ENCODE data around the gene ENGASE. TPM values are rescaled to one million over a fixed set of nuclear protein-coding genes. Genes with fewer than 3 reads are reported as not detected.

Gene ENGASE
- total and polyA plus RNA-seq, 9 of the 15 experiments (the other 6 are each of a cell fraction or from before 2014, with no cell fraction given): 0.06 to 45.5 (median 13.9) TPM

GRCh38 chr17:79131701-79132100 lies 57.1 kb downstream of the ENGASE start:
- H3K27ac ChIP-seq (ENCODE audit: extremely low read depth, low read depth, low read length): no peak overlapping the region
- intact Hi-C loops (cut with micrococcal nuclease): no loop called here
- no peak for TF ChIP-seq ZNF780A (CRISPR knock-in tag; IDR thresholded peaks at IDR 0.05)
- no peak for TF ChIP-seq ZNF212 (CRISPR knock-in tag; IDR thresholded peaks at IDR 0.05)
- no peak for TF ChIP-seq ZBTB33 (CRISPR knock-in tag; IDR thresholded peaks at IDR 0.05)
- TF ChIP-seq ZNF263 (CRISPR knock-in tag; IDR thresholded peaks at IDR 0.05; ENCODE audit: borderline replicate concordance): no peak
- no peak for TF ChIP-seq HNRNPK (IDR thresholded peaks at IDR 0.05; ENCODE audit: low read depth, low read length, poor library complexity, severe bottlenecking)
- TF ChIP-seq FOXJ3 (CRISPR knock-in tag; IDR thresholded peaks at IDR 0.05): no peak
- TF ChIP-seq LEF1 (IDR thresholded peaks at IDR 0.05): no peak
- TF ChIP-seq ZNF274 (IDR thresholded peaks at IDR 0.05; ENCODE audit: borderline replicate concordance, low read depth, low read length): no peak
- no peak for TF ChIP-seq PYGO2 (tag; IDR thresholded peaks at IDR 0.05)
- no peak for TF ChIP-seq TFAP4 (CRISPR knock-in tag; IDR thresholded peaks at IDR 0.05; ENCODE audit: borderline replicate concordance)
- TF ChIP-seq DDX20 (tag; IDR thresholded peaks at IDR 0.05; ENCODE audit: low read depth): no peak
- TF ChIP-seq HMGXB4 (CRISPR knock-in tag; IDR thresholded peaks at IDR 0.05): no peak
- no peak for TF ChIP-seq HDAC2 (IDR thresholded peaks at IDR 0.05)
- no peak for TF ChIP-seq STAG1 (CRISPR knock-in tag; IDR thresholded peaks at IDR 0.05; ENCODE audit: borderline replicate concordance)
- no peak for TF ChIP-seq U2AF2 (optimal IDR thresholded peaks at IDR 0.05; ENCODE audit: low read depth, low read length)
- no peak for TF ChIP-seq KDM2B (CRISPR knock-in tag; IDR thresholded peaks at IDR 0.05)
- TF ChIP-seq ZNF354B (CRISPR knock-in tag; IDR thresholded peaks at IDR 0.05): no peak
- no peaks in the 10 kb centered on the region for H3K9me3 ChIP-seq (replicated peaks; ENCODE audit: control insufficient read depth, insufficient read depth, low read depth, low read length)
- no peak for ATAC-seq
- BruUV-seq (replicated peaks): no TSS peak
- H3K9me1 ChIP-seq (ENCODE audit: control insufficient read depth, insufficient read depth, low read length): peaks cover 1% of the 10 kb centered on the region
- peaks cover 9% of the 10 kb centered on the region for H4K20me1 ChIP-seq (replicated peaks; ENCODE audit: control insufficient read depth, insufficient read depth, low read length)
- no peak overlapping the region for H3K9ac ChIP-seq (ENCODE audit: insufficient read depth in 1 of 2, low read depth in 2 of 2, low read length in 2 of 2)
- H3K36me3 ChIP-seq (ENCODE audit: control insufficient read depth, insufficient read depth, low read length): no peaks in the 10 kb centered on the region
- ChIA-PET POLR2A (interaction anchor here (0.6 kb wide), 2 partner anchors 19 to 124 kb away, joined by 3 to 5 read pairs; no protein-coding TSS in a partner anchor), CTCF (ENCODE audit: low intra/inter-chr PET ratio) (no interaction called here)
- no peaks in the 10 kb centered on the region; a peak in 2 of 5 replicates for H3K4me1 ChIP-seq (replicated peaks in 1 of 2; ENCODE audit: control insufficient read depth in 2 of 2, insufficient read depth in 2 of 2, low read length in 2 of 2)
- FAIRE-seq: no peak
- H3K27me3 ChIP-seq (ENCODE audit: control insufficient read depth in 2 of 2, insufficient read depth in 2 of 2, low read length in 2 of 2): peaks cover 39 to 93% of the 10 kb centered on the region in 2 experiments
- no peak overlapping the region for H3K4me3 ChIP-seq
- WGBS (ENCODE audit: insufficient coverage, low coverage, missing lambda C conversion rate): 0% methylated on average over 6 of the region's 8 CpGs
- no peak overlapping the region for H2AFZ ChIP-seq (ENCODE audit: low read depth, low read length)
- in situ Hi-C loops (cut with MboI): no loop called here
- DNase-seq (ENCODE audit: extremely low read depth in 1 of 4, low spot score in 3 of 4): no peak
- H3K79me2 ChIP-seq (ENCODE audit: control insufficient read depth, insufficient read depth, low read length): no peaks in the 10 kb centered on the region
- H3K4me2 ChIP-seq (ENCODE audit: insufficient read depth, low read length): no peak overlapping the region
